Nephron (organoid): Measurements from ENCODE around the gene GIMAP8.

Source experiments
- H3K27ac Mint-ChIP-seq, 3 experiments: 2 replicates each; pipeline ENCODE4 v1.8.0; 2020; ENCODE audit warnings: mixed read lengths in 3 of 3, mild to moderate bottlenecking in 2 of 3, moderate library complexity in 1 of 3
- H3K27me3 Mint-ChIP-seq: 2 replicates; pipeline ENCODE4 v1.8.0; 2021; ENCODE audit warnings: low read depth, mild to moderate bottlenecking, moderate library complexity, mixed read lengths
- H3K36me3 Mint-ChIP-seq: 2 replicates; pipeline ENCODE4 v1.8.0; 2020; ENCODE audit warnings: low read depth, mixed read lengths
- H3K4me1 Mint-ChIP-seq: 2 replicates; pipeline ENCODE4 v1.8.0; 2020; ENCODE audit warnings: mixed read lengths
- H3K4me3 Mint-ChIP-seq, 3 experiments: 2 replicates each; pipeline ENCODE4 v1.8.0; 2020; ENCODE audit warnings: mild to moderate bottlenecking in 3 of 3, mixed read lengths in 3 of 3, moderate library complexity in 2 of 3
- H3K9me3 Mint-ChIP-seq: 2 replicates; pipeline ENCODE4 v1.8.0; 2020; ENCODE audit warnings: mixed read lengths
- TF ChIP-seq, protein P1 (sequence below), 3 experiments: fragments of 200-600 bp; sonication (generic); IDR thresholded peaks; one replicate each; pipeline ENCODE4 v1.5.0; 2021; ENCODE audit warnings: antibody characterized with exemption in 3 of 3; ENCODE audit not compliant: unreplicated experiment in 3 of 3

Gene GIMAP8

DNA sequence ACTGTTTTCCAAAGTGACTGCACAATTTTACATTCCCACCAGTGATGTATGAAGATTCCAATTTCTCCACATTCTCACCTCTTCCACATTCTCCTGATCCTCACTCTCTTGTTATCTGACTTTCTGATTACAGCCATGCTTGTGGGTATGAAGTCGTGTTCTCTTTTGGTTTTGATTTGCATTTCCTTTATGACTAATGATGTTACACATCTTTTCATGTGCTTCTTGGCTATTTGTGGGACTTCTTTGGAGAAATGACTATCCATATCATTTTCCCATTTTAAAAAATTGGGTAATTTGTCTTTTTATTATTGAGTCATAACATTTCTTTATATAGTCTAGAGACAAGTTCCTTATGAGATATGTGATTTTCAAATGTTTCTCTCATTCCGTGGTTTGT, 10.5 kb upstream of the GIMAP8 start:
- no peak overlapping the region for H3K27ac Mint-ChIP-seq
- peaks cover 18% of the 10 kb centered on the region for H3K9me3 Mint-ChIP-seq

DNA sequence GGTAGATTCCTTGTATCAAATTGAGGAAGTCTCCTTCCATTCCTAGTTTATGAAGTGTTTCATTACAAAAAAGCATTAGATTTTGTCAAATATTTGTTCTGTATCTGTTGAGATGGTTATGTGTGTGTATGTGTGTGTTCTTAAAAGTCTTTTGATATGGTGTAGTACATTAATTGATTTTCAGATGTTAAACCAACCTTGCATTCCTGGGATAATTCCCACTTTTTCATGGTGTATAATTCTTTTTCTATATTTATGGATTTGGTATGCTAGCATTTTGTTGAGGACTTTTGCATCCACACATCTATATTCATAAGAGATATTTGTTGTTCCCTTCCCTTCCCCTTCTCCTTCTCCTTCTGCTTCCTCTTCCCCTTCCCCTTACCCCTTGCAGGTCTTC, 8.9 kb upstream of the GIMAP8 start:
- TF ChIP-seq, protein P1, sequence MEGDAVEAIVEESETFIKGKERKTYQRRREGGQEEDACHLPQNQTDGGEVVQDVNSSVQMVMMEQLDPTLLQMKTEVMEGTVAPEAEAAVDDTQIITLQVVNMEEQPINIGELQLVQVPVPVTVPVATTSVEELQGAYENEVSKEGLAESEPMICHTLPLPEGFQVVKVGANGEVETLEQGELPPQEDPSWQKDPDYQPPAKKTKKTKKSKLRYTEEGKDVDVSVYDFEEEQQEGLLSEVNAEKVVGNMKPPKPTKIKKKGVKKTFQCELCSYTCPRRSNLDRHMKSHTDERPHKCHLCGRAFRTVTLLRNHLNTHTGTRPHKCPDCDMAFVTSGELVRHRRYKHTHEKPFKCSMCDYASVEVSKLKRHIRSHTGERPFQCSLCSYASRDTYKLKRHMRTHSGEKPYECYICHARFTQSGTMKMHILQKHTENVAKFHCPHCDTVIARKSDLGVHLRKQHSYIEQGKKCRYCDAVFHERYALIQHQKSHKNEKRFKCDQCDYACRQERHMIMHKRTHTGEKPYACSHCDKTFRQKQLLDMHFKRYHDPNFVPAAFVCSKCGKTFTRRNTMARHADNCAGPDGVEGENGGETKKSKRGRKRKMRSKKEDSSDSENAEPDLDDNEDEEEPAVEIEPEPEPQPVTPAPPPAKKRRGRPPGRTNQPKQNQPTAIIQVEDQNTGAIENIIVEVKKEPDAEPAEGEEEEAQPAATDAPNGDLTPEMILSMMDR (IDR thresholded peaks at IDR 0.05; ENCODE audit: unreplicated experiment in 3 of 3), result no peak
- H3K4me3 Mint-ChIP-seq, result no peak overlapping the region
- peaks cover 18% of the 10 kb centered on the region for H3K9me3 Mint-ChIP-seq
- H3K36me3 Mint-ChIP-seq, result no peaks in the 10 kb centered on the region
- H3K4me1 Mint-ChIP-seq, result peaks cover 10% of the 10 kb centered on the region
- no peak overlapping the region for H3K27ac Mint-ChIP-seq
- H3K27me3 Mint-ChIP-seq, result peaks cover 5% of the 10 kb centered on the region

More for the DNA sequence above, 10.5 kb upstream of the GIMAP8 start:
- peaks cover 8% of the 10 kb centered on the region for H3K27me3 Mint-ChIP-seq
- H3K36me3 Mint-ChIP-seq, result no peaks in the 10 kb centered on the region
- H3K4me3 Mint-ChIP-seq, result no peak overlapping the region
- TF ChIP-seq, protein P1 (IDR thresholded peaks at IDR 0.05; ENCODE audit: unreplicated experiment in 3 of 3), result no peak
- peaks cover 7% of the 10 kb centered on the region for H3K4me1 Mint-ChIP-seq

GRCh38 chr7:150442811-150443210, 7.6 kb upstream of the GIMAP8 start:
- TF ChIP-seq, protein P1 (IDR thresholded peaks at IDR 0.05; ENCODE audit: unreplicated experiment in 3 of 3), result no peak

DNA sequence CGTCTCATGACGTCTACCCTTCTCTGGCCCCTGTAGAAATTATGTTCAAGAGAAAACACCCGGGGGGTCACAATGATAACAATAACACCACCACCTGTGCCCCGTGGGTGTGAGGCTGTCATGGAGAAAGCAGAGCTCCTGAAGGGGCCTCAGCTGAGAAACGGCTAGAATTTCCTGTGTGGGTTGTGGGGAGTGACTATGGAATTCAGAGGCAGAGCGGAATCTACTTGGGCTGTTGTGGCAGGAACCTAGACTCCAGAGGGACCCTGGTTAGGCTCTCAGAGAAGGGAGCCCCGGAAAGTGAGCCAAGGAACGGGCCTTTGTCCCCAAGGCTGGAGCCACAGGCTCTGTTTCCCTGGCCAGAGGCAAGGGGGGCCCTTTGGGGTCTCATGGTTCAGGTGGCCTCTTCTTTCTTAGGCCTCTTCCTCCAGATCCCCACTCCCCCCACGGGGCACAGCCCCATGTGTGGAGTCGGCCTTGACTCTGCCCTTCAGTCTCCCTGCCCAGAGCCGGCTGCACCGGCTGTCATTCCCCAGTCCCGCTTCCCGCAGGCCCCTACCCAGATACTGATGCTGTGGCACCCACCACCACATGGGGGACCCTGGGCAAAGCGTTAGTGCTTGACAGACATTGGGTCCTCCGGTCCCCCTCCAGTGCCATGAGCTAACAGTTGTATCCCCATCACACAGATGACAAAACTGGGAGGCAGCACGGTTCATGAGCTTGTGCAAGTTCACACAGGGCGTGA, 6.5 kb upstream of the GIMAP8 start:
- TF ChIP-seq, protein P1 (IDR thresholded peaks at IDR 0.05; ENCODE audit: unreplicated experiment in 3 of 3), result no peak
- H3K36me3 Mint-ChIP-seq, result no peaks in the 10 kb centered on the region
- H3K4me3 Mint-ChIP-seq, result no peak overlapping the region
- H3K9me3 Mint-ChIP-seq, result peaks cover 16% of the 10 kb centered on the region
- peaks cover 16% of the 10 kb centered on the region for H3K4me1 Mint-ChIP-seq
- H3K27me3 Mint-ChIP-seq, result peaks cover 5% of the 10 kb centered on the region
- H3K27ac Mint-ChIP-seq, result no peak overlapping the region

More at GRCh38 chr7:150442811-150443210, 7.6 kb upstream of the GIMAP8 start:
- no peak overlapping the region for H3K4me3 Mint-ChIP-seq
- no peaks in the 10 kb centered on the region for H3K36me3 Mint-ChIP-seq
- H3K27ac Mint-ChIP-seq, result no peak overlapping the region
- peaks cover 5% of the 10 kb centered on the region for H3K27me3 Mint-ChIP-seq
- H3K9me3 Mint-ChIP-seq, result peaks cover 18% of the 10 kb centered on the region
- H3K4me1 Mint-ChIP-seq, result peaks cover 11% of the 10 kb centered on the region

DNA sequence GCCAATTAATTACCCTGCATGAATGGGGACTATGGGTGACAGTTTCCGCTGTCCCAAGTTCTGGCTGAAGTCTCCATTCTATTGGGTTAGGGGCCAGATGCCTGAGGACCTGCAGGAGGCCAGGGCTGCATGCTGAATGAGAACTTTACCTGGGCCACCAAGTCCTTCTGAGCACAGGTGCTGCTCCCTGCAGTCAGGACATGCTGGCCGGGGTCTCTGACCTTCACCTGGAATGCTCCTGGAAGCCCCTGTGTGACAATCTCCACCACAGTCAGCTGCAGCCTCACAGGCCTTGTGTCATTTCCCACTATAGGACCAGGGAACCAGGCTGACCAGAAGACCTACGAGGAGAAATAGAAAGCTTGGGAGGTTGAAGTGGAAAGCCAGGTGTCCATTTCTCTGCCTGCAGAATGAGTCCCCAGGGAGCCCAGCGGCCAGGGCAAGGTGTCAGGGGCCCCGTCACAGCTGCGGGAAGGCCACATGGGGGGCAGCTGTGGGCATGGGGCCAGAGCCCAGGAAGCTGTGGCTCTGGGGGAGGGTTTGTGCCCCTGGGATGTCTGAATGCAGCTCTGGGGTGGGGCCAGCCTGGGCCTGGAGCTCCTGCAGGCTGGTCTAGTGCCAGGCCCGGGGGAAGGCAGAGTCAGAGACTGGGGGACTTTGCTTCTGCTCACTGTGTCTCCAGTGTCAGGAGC, 5.6 kb upstream of the GIMAP8 start:
- no peak overlapping the region for H3K27ac Mint-ChIP-seq
- peaks cover 7% of the 10 kb centered on the region for H3K27me3 Mint-ChIP-seq
- peaks cover 16% of the 10 kb centered on the region for H3K4me1 Mint-ChIP-seq
- H3K36me3 Mint-ChIP-seq, result no peaks in the 10 kb centered on the region
- H3K9me3 Mint-ChIP-seq, result peaks cover 15% of the 10 kb centered on the region
- TF ChIP-seq, protein P1 (IDR thresholded peaks at IDR 0.05; ENCODE audit: unreplicated experiment in 3 of 3), result no peak
- H3K4me3 Mint-ChIP-seq, result no peak overlapping the region
